ENCODE data around the gene RUNDC3A.

- TF ChIP-seq CTCF (IDR thresholded peaks at IDR 0.05) (no peak), ZFX (IDR thresholded peaks at IDR 0.05; ENCODE audit: borderline replicate concordance) (no peak)
These were observed 45.7 kb upstream of the RUNDC3A start for GRCh38 chr17:44262654-44263225.

Data from 22Rv1 (cell line).